Lower leg skin (tissue), 3 donors: ENCODE measurements around the gene UNC45B.

Source experiments
- POLR2A ChIP-seq, 2 donors: fragments of 450-650 bp; IDR thresholded peaks; one replicate each; pipeline ENCODE4 v1.6.1; 2016 to 2017; ENCODE audit warnings: antibody characterized with exemption in 2 of 2, mild to moderate bottlenecking in 1 of 2, moderate library complexity in 1 of 2
- TF ChIP-seq, protein P1 (sequence below), 3 donors: fragments of 450-650 bp; IDR thresholded peaks; one replicate each; pipeline ENCODE4 v1.5.1; 2016; ENCODE audit warnings: antibody characterized with exemption in 3 of 3, mild to moderate bottlenecking in 3 of 3, moderate library complexity in 2 of 3

DNA sequence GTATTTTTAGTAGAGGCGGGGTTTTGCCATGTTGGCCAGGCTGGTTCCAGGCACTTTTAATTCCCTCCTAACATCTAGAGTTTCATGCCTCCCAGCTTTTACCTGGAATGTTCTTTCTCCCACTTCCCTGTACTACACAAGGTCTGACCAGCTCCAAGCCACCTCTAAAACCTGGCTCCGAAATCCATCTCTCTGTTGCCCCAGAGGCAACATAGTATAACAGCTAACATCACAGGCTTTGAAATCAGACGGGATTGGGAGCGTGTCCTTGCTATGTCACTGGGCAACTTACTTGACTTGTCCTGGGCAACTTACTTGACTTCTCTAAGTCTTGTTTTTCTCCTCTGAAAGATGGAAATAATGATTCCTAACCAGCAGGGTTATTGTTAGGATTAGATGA, 15.1 kb downstream of the UNC45B start:
- TF ChIP-seq, protein P1, sequence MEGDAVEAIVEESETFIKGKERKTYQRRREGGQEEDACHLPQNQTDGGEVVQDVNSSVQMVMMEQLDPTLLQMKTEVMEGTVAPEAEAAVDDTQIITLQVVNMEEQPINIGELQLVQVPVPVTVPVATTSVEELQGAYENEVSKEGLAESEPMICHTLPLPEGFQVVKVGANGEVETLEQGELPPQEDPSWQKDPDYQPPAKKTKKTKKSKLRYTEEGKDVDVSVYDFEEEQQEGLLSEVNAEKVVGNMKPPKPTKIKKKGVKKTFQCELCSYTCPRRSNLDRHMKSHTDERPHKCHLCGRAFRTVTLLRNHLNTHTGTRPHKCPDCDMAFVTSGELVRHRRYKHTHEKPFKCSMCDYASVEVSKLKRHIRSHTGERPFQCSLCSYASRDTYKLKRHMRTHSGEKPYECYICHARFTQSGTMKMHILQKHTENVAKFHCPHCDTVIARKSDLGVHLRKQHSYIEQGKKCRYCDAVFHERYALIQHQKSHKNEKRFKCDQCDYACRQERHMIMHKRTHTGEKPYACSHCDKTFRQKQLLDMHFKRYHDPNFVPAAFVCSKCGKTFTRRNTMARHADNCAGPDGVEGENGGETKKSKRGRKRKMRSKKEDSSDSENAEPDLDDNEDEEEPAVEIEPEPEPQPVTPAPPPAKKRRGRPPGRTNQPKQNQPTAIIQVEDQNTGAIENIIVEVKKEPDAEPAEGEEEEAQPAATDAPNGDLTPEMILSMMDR (IDR thresholded peaks at IDR 0.05): no peak
- no peak for TF ChIP-seq POLR2A (IDR thresholded peaks at IDR 0.05)
